HUDEP-2 (cell line): Measurements from ENCODE around the gene ZNF385B.
"Not testable (repeated sequence)": the region's sequence is repeated elsewhere in the genome, so short reads cannot be mapped to it uniquely, and the experiment has no call there.

ENCODE experiments used
- DNase-seq, 76 experiments: peaks; one replicate each; lab custom pipeline; 2025; ENCODE audit not compliant: unreplicated experiment in 76 of 76; lab: John Stamatoyannopoulos, UW

The ZNF385B gene

DNA sequence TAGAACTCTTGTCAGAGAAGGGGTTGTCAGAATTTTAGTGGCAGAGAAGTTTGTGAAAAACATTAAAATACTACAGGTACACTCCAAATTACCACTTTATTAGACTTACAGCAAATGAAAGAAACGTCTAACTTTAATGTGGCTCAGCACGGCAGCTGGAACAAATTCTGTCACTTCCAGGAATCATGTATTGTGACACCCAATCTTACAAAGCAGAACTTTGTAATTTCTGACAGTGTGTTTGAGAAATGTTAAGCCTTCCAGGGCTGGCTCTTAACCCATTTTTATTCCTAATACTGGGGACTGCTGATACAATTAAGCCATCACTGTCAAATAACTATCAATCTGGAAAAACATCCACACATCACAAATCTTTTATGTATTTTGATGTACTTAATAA, 216.4 kb downstream of the ZNF385B start:
- no peak for DNase-seq

DNA sequence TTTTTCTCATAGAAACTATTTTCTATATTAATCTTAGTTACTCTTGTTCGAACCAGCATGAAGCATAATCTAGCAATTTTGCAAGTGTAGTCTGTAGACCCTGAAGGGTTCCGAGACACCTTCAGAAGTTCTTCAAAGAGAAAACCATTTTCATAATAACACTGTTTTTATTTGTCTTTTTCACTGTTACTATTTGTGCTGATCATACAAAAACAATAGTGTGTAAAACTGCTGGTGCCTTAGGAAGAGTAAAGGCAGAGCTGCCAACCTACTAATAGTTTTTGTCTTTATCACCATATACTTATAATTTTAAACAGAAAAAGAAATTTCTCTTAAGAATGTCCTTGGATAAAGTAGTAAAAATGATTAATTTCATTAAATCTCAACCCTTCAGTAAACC, 218.9 kb downstream of the ZNF385B start:
- no peak for DNase-seq

DNA sequence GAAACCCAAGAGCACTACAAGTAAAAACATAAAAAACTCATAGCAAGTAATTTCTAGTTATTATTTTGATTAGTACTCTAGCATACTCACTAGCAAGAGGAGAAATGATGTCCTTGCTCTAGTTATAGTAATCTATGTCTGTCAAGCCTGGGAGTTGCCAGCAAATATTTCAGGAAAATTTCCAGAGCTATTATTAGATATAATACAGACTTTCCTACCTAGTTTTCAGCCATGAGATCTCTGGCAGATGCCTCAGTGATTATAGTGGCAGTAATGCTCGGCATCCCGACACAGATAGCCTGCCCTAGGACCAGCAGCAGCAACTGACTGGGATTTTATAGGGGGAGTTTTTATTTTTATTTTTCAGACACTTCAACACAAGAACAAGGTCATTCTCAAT, 224.4 kb downstream of the ZNF385B start:
- no peak for DNase-seq

DNA sequence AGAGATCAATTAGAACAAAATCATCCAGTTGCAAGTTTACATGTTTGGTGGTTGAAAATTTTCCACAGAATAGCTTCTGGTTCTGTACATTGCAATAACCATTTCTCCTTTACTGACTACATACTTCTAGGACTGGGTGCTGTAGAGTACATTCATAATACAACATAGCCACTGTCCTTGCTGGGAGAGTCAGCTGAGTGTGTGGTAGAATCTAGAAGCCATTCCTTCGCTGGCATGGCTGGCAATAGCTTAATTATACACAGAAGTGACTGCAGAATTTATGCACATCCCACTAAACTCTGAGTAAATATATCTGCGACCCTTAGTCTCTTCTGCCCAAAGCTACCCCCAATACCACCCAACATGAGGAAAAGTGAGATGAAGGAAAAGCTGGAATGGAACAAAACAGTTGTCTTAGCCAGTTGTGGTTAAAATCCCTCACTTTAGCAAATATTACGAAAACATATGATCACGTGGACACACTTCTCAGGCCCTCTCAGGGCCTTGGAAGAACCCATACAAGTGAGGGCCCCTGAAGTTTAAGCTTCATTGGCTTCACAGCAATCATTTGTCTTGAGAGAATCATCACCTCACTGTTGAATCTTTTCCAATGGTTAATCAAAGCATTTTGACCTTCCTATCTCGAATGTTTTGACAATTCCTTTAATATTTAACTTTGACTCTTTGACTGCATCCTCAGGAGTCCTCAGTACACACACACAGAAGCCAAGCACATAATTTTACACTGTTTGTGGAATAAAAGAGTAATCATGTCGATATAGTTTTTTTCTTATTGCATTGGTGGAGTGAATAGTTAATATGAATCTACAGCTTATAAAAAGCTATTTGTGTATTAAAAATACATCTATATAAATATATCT, 225.1 kb downstream of the ZNF385B start:
- DNase-seq: no peak

DNA sequence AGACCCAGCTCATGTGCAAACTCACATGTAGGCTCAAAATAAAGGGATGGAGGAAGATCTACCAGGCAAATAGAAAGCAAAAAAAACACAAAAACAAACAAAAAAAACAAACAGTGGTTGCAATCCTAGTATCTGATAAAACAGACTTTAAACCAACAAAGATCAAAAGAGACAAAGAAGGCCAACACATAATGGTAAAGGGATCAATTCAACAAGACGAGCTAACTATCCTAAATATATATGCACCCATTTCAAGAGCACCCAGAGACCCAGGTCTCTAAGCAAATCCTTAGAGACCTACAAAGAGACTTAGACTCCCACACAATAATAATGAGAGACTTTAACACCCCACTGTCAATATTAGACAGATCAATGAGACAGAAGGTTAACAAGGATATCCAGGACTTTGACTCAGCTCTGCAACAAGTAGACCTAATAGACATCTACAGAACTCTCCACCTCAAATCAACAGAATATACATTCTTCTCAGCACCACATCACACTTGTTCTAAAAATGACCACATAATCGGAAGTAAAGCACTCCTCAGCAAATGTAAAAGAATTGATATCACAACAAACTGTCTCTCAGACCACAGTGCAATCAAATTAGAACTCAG, 229.5 kb downstream of the ZNF385B start:
- not testable (repeated sequence) for DNase-seq

DNA sequence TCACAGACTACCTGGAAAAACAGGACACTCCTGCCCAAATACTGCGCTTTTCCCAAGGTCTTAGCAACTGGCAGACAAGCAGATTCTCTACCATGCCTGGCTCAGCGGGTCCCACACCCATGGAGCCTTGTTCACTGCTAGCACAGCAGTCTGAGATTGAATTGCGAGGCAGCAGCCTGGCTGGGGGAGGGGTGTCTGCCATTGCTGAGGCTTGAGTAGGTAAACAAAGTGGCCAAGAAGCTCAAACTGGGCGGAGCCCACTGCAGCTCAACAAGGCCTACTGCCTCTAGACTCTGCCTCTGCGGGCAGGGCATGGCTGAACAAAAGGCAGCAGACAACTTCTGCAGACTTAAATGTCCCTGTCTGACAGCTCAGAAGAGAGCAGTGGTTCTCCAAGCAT, 231.6 kb downstream of the ZNF385B start:
- not testable (repeated sequence) for DNase-seq

DNA sequence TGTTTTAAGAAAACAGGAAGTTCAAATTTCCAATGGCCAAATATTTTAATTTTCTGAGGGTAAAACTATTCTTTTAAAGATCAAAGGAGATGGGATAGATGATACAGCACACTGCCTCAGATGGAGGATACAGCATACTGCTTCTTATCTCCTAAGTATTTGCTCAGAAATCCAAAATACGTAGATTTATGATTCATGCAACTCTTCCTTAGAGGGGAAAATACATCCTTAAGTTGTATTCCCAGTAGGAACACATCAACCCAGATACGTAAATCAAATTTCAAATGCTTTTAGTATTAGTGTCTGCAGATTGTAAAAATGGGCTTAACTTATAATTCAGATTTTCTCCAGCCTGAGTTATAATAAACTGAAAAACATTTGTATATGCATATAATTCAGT, 235.2 kb downstream of the ZNF385B start:
- no peak for DNase-seq

DNA sequence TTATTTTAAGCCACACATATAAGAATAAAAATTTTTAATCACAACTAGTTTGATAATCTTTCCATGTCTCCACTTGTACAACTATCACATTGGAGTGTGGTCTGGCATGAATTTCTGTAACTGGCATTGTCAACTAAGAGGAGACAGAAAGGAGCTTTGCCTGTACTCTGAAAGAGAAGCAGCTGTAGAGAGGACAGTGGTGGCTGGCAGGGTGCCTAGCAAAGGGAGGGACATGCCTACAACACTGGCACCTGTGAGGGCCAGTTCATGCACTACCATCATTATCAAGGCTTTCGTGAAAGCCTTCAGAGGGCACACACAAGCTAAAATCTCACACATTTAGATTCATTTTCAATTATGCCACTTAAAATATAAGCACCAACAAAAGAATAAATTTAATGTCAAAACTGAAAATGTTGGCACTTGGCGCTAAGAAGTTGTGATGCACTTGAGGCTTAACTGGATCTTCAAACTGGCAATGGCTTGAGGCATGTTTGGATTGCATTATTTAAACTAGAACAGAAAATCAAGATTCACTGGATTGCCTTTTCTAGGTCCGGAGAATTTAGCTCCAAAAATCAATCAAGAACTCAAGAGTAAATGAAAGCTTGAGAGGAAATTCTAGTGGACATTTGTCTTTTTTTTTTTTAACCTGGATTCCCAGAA, 238.6 kb downstream of the ZNF385B start:
- peak in 1 of 76 experiments; percentile 3 for DNase-seq

DNA sequence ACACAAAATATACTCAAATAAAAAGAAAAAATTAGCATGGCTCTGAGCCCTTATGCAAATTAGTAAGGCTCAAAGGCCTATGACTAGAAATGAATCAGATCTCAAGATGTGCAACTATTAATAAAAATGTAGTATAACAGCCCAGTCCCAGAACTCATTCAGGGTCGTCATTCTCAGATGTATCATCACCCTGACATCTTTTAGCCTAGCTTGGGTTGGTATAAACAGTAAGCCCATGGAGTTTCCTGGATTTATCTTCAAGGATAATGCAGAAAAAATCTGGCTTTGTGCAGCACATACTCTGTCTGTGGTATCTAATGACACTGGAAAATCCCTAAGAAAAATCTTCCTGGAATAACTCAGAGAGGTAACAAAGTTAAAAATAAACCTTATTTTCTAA, 239.3 kb downstream of the ZNF385B start:
- DNase-seq: no peak

DNA sequence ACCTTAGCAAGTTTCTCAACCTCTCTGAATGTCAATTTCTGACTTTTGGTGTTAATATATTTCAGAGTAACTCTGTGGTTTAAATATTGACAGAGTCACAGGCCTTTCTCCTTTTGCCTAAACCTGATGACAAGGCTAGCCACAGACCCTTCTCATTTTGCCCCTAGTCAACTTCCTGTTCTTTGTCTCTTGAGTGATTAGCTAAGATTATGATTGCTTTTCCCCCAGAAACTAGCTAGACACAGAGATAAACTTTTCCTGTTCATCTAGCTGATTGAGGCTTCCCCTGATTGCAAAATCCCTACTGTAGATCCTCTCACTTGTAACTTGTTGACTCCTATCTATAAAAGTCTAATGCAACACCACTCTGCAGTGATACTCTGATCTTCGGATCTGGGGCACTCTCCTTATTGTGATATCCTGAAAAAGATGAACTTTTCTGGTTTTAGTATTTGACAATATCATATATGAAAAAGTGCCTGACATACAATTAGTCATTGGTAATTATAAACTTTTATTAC, 241.4 kb downstream of the ZNF385B start:
- no peak for DNase-seq

DNA sequence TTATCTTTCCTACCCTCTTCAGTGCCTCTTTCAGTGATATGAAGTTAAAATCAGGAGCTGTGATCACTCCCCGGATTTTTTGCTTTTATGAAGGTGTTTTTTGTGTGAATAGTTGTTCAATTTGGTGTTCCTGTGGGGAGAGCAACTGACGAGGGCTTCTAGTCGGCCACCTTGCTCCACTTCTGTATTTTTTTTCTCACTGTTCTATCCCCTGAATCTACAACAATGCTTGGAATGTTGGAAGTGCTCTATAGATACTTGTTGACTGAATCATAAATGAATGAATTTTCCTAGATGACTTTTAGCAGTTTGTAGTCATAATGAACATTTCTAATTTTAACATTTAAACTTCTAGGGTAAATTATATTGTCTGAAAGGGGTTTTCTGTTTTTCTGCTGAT, 247.3 kb downstream of the ZNF385B start:
- DNase-seq: no peak

DNA sequence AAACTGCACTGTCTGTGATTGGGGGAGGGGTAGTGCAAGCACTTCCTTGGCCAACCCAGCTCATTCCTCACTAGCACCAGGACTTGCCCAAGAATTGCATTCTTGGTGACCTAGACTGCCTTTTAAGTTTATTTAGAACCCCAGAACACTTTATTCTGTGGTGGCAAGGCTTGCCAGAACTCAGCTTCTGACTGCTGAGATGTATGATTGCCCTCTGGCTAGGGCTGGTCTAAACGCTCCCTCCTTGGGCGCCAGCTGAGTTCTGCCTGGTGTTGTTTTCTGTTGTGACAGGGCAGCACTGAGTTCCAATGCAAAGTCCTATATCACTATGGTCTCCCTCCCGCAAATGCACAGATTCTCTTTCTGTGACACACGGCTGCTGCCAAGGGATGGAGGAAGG, 247.7 kb downstream of the ZNF385B start:
- DNase-seq: no peak

DNA sequence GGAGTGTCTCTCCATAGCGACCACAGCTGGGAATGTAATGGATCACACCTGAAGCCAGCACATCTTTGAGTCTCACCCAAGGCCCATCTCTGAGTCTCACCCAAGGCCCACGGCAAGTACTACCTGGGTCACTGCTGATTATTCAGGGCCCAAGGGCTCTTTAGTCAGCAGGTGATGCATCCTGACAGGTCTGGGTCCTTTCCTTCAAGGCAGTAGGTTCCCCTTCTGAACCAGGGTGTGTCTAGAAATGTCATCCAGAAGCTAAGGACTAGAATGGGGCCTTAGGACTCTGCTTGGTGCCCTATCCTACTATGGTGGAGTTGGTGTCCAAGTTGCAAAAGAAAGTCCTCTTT, 248.1 kb downstream of the ZNF385B start:
- no peak for DNase-seq

DNA sequence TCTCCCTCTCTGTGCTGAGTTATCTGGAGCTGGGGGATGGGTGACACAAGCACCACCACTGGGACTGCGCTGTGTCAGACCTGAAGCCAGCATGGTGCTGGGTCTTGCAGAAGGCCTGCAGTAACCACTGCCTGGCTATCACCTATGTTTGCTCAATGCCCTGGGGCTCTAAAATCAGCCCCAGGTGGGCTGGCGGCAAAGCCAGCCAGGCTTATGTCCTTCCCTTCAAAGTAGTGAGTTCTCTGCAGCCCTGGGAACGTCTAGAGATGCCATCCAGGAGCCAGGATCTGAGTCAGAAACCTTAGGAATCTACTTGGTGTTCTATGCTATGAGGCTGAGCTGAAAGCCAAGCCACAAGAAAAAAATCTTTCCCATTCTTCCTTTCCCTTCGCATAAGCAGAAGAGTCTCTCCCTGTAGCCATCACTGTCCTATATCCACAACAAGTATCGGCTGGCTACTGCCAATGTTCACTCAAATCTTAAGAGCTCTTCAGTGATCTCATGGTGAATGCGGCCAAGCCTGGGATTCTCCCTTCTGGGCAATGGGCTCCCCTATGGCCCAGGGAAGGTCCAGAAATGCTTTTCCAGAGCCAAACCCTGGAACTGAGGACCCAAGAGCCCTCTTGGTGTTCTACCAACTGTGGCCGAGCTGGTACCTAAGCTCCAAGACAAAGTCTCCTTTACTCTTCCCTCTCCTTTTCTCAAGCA, 248.7 kb downstream of the ZNF385B start:
- no peak for DNase-seq

DNA sequence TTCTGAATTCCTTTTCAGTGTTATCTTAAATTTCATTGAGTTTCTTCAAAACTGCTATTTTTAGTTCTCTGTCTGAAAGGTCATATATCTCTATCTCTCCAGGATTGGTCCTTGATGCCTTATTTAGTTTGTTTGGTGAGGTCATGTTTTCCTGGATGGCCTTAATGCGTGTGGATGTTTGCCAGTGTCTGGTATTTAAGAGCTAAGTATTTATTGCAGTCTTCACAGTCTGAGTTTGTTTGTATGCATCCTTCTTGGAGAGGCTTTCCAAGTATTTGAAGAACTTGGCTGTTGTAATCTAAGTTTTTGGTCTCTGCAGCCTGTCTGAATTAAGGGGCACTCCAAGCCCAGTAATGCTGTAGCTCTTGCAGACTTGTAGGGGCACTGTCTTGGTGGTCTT, 249.3 kb downstream of the ZNF385B start:
- no peak for DNase-seq

DNA sequence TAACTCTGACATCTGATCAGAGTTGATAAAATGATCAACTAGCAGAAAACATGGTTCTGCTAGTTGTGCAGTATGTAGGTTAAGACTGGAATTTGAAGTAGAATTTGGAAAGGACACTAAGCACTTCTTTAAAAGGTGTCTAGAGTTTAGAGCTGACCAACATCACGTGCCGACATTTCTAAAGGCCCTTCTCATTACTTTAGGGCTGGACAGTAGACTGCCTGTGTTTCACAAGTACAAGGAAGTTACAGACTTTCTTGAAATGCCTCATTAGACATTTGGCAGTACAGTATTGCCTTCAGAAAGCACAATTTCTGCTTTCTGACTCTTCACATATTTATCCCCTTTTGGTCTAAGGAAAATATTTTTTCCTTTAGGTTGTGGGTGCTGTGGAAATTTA, 255.3 kb downstream of the ZNF385B start:
- no peak for DNase-seq

DNA sequence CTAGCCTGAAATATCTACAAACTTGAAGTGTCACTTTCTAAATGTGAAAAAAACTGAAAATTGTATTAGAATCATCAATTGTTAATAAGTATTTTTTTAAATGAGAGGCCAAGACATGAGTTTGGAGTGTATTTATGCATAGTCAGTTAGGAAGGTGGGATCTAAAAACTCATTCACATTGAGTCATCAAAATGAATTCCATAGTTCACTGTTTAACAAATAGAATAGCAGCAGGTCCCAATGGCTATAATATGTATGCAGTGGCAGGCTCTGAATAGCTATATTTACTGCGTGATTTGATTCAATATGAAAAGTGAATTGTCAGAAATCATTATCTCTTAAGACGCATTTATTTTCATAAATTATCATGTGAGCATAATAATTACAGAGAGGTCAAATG, 256.1 kb downstream of the ZNF385B start:
- DNase-seq: no peak

DNA sequence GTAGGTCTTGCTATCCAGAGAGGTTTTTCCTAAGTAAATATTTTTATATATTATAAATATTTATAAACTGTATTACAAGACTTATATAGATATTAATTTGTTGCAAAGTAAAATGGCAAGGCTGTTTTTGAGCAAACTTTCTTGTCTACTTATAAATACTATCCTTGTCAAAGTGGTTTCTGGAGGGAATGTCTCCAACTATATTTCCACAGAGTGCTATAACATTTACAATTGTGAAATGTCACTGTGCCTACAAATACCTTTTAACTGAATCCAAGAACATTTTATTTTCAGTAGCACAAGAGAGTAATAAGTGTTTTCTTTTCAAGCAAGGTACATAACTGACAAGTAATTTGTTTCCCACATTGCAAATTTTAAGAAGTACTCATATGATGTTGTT, 256.8 kb downstream of the ZNF385B start:
- no peak for DNase-seq

DNA sequence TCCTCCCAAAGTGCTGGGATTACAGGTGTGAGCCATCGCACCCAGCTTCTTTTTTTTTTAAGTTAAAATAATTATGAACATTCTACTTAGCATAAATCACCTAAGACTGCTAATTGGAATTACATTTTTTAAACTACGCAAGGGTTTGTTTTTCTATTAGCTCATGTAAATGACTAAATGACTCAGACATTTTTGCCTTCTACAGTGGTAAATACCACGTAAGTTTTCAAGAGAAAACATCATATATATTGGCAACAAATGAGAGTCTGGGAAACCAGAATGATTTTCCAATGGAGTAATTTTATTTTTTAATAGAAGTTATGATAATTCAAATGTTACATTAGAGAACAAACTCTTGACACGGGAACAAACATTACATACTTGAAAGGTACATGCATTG, 259.0 kb downstream of the ZNF385B start:
- DNase-seq: no peak

DNA sequence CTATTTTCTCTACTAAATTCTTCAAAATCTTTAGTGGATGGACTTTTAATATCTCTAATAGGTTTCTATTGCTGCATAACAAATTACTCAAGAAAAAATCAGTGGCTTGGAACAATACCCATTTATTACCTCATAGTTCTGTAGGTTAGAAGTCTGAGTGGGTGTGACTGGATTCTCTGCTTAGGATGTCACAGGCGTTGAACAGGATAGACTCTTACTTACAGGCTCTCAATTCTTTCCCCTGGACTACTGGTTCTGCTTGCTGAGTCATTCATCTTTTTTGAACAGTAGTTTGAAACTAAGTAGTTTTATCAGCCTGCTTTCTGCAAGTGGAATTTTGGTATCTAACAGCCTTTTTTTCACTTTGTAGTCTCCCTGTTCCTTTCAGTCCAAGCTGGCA, 265.4 kb downstream of the ZNF385B start:
- DNase-seq: no peak

DNA sequence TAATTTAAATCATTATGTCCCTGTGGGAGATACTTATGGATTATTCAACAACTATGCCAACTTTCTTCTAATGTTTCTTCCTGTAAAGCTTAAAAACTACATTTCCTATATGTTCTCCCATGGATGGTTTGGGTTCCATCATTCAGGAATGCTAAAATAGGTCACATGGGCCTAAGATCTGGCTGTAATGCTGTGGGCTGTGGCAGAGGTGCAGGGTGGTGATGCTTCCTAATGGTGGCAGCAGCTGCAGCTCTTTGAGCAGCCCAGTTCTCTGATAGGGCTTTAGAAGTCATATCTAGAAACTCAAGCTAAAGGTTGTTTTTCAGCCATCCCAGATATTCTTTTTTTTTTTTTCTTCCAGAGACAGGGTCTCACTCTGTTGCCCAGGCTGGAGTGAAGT, 266.1 kb downstream of the ZNF385B start:
- no peak for DNase-seq
